HG03469 (cell line): Measurements from ENCODE around the gene BRD1.

Experiments
- ATAC-seq: cut with Tn5 transposase; IDR thresholded peaks from one replicate; pipeline ENCODE4 v1.9.1; 2021; ENCODE audit warnings: mild to moderate bottlenecking, moderate library complexity, moderate number of reproducible peaks; ENCODE audit not compliant: unreplicated experiment

Gene BRD1

GRCh38 chr22:49827853-49828598 lies at the start of gene BRD1:
TSS of gene BRD1 (minus strand) at chr22:49827873. CDS start at chr22:49824317, 3,556 bp downstream.
- ATAC-seq, result no peak

GRCh38 chr22:49873228-49873940 lies 45.7 kb upstream of the BRD1 start:
- no peak for ATAC-seq

DNA sequence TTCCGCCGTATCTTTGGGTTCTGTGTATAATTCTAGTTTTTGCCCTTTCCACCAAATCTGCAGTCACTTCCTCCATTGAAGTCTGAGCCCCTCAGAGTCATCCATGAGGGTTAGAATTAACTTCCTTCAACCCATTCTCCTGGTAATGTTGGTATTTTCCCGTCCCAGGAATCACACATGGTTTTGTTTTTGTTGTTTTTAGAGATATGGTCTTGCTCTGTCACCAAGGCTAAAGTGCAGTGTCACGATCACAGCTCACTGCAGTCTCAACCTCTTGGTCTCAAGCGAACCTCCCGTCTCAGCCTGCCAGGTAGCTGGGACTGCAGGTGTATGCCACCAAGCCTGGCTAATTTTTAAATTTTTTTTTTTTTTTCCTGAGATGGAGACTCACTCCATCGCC lies 44.7 kb upstream of the BRD1 start:
- ATAC-seq, result no peak

DNA sequence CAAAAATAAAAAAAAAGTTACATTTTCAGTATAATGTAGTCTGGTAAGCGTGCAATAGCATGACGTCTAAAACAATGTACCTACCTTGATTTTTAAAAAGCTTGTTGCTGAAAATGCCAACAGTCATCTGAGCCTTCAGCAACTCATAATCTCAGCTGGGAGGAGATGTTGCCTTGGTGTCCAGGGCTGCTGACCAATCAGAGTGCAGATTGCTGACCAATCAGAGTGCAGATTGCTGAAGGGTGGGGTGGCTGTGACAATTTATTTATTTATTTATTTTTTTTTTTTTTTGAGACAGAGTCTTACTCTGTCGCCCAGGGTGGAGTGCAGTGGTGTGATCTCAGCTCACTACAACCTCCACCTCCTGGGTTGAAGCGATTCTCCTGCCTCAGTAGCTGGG lies 43.8 kb upstream of the BRD1 start:
- no peak for ATAC-seq

- no peak for ATAC-seq
Measured at GRCh38 chr22:49869845-49870712, 42.4 kb upstream of the BRD1 start.

- no peak for ATAC-seq
Measured at GRCh38 chr22:49869086-49869830, 41.6 kb upstream of the BRD1 start.

DNA sequence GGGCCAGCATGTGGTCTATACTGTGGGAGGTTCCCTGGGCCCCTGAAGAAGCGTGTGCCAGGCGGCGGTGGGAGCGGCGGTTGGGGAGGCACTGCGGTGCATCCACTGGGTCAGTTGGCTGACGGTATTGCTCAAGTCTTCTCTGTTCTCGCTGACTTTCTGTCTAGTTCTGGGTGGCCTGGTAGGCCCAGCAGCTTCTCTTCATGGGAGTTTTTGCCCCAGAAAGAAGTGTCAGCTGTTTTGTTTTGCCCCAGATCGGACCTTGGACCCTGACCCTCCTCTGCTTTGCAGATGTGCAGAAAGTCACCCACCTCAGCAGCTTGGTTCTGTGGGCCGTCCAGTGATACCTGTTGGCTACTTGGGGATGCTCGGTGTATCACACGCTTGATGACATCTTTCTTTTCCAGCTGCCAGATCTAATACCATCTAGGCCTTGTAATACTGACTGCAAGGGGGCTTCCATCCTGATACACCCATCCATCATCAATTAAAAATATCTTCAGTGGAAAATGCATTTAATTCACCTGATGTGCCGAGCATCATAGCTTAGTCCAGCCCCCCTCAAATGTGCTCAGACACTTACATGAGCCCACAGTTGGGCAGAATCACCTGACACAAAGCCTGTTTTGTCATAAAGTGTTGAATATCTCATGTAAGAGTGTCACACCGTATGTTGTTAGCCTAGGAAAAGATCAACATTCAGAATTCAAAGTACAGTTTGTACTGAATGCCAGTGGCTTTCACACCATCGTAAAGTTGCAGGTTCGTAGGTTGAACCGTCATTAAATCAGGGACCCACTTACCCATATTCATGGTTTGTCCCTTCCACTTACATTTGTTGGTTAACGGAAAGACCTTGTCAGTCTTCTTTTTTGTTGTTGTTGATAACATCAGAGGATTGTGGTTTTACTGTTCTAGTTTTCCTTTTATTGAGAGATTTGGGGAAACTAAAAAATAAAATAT lies 39.9 kb upstream of the BRD1 start:
- ATAC-seq, result no peak

GRCh38 chr22:49866646-49867045 lies 39.0 kb upstream of the BRD1 start:
- ATAC-seq, result no peak

DNA sequence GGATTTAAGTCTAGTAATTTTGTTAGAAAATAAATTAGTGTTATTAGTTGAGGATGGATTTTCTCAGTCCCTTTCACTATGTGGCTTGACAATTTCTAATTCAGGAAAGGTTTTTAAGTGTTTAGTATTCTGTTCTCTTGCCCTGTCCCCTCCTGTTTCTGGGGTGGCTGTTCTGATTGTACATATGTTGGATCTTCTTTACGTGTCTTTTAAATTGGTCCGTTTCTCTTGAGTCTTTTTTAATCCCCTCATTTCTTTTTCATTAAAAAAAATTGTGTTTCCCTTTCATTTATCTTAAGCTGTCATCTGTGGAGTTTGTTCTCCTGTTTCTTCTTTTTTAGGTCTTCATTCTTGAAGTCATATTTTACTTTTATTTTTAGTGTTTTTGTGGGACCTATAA lies 38.5 kb upstream of the BRD1 start:
- ATAC-seq, result no peak

DNA sequence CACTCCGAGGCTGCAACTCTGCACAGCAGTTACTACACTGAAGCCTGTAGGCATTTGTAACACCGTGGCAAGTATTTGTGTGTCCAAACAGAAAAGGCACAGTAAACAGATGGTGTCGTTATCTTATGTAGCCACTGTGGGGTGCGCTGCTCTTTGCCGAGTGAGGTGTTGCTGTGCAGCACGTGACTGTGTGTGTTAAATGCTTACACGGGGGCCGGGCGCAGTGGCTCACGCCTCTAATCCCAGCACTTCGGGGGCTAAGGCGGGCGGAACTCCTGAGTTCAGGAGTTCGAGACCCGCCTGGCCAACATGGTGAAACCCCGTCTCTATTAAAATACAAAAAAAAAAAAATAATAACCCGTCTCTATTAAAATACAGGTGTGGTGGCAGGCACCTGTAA lies 37.5 kb upstream of the BRD1 start:
- ATAC-seq, result no peak

DNA sequence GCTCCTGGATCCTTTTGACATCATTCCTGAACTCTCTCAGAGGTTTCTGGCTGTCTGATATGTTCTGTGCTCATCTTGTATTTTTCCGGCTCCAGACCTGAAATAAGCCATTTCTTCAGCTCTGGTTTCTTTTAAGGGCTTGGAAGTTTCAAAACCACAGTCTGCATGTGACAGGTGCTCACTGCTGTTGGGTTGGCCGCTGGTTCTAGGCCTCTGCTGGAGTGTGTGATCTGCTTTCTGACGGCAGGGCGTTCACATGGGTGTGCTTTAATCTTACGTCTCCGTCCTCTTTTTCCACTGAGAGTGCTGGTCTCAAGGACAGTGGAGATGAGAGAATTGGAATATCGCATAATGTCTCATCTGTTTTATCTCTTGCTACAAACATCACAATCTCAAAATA lies 36.3 kb upstream of the BRD1 start:
- ATAC-seq, result no peak

DNA sequence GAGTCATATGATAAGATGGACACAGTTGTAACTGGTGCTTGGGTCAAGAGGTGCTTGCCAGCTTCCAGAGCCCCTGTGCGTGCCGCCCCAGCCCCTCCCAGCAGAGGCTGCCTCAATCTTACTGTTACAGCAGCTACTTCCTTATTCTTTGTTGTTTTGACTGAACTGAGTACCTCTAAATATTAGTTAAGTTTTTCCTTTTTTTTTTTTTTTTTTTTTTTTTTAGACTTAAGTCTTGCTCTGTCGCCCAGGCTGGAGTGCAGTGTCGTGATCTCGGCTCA lies 34.8 kb upstream of the BRD1 start:
- no peak for ATAC-seq

- ATAC-seq, result no peak
Measured at GRCh38 chr22:49861642-49862495, 34.2 kb upstream of the BRD1 start.

- no peak for ATAC-seq
Measured at GRCh38 chr22:49858827-49859226, 31.2 kb upstream of the BRD1 start.

DNA sequence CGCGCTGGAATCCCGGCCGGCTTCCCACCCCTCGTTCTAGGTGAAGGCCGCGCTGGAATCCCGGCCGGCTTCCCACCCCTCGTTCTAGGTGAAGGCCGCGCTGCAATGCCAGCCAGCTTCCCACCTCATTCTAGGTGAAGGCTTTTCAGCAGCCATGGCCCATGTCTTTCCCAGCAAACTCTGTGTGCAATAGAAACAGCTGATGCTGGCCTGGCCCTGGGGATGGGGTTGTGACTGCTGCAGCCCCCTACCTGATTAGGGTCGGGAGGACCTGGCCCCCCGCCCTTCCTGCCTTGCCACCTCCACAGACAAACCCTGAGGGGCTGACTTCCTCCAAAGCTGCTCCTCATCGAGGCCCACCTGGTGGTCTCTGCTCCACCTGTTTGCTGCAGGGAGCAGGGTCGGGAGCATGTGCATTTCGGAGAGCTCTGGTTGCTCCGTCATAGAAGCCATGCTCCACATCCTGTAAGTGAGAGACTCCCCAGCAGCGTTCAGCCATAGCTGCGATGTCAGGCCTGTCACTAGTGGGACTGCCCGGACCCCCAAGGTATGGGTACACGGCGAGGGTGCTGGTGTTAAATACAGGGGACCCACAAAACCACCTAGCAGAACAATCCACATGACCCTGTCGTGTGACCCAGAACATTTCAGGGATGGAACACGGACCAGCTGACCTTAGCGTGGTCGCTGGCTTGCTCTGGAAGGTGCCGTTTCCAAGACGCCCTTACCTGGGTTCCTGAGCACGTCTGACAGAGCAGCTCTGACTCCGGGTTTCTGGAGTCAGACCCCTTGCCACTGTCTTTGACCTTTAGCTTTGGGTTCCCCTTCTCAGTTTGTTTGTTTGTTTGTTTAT lies 29.3 kb upstream of the BRD1 start:
- ATAC-seq, result no peak

DNA sequence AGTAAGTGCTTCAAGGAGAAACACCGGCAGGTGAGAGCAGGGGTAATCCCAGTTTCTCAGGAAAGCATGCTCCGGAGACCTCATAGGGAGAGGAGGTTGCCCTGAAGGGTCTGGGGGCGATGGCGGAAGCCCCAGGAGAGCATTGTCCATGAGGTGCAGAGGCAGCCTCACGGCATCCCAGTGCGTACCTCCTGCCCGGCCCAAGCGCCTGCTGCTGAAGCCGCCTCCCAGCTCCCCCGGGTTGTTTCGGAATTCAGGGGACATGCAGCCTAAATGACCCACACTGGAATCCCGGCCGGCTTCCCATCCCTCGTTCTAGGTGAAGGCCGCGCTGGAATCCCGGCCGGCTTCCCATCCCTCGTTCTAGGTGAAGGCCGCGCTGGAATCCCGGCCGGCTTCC lies 28.7 kb upstream of the BRD1 start:
- no peak for ATAC-seq

DNA sequence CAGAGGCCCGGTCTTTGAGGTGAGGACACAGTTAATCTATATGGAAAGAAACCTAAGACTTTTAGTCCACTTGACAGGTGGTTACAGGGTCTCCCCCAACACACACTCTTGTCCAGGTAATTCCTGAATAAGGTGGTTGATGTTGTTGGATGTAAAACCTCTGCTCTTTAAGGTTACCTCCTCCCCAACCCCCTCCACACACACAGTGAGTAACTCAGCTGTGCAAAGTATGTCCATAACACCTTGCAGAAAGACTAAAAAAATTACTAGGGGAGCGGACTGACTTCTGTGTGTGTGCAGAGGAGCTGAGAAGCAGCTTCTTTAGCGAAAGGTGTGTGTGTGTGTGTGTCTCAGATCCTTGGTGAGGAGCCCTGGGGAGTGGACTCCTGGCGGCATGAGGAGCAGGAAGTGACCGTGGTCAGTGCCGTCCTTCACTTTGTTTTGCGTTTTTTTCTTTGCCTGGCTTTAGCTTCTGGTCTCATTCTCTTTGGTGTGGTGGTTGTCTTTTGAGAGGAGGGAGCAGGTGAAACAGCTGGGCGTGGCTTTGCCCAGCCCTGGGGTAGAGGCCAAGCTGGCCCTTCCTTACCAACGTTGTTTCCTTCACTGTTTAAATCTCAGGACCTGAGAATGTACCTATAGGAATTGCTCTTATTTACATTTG lies 27.7 kb upstream of the BRD1 start:
- ATAC-seq, result no peak
